ENCODE data around the gene PRR5L.

PRR5L gene

DNA sequence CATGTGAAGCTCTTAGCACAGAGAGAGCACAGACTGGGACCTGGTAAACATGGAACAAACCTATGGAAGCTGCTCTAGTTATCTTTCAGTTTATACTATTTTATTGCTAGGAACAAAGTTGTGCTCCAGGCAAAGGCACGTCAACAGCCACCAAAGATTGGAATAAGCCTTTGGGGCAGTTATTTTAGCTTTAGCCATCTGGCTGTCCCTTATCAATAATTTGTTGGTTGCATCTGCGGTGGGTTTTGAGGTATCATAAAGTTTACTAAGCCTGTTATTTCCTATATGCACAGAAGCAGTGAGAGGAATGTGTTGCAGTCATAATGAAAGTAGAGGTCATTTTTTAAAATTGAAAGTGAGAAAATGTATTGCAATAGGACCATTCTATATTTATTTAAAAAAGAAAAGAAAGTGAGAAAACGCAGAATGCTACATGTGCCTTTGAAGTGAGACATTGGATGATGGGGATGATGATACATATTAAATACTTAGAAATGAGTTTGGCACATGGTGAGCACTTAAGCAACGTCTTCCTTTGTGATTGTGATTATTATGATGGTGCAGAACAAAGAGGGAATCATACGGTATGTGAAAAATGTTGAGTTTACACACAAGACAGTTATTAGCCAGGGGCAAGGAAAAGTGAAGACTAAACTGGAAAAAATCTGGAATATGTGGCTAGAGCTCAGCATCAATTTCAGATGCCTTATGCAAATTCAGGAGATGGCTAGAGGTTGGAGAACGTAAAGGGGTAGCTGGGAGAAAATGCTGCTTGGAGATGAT is 58.3 kb downstream of the PRR5L start:
- Histone ChIP-seq H3K4me3 (ENCODE audit: low read depth, low read length) (no peak overlapping the region), H3K27ac (peak overlapping the region; percentile 2)

DNA sequence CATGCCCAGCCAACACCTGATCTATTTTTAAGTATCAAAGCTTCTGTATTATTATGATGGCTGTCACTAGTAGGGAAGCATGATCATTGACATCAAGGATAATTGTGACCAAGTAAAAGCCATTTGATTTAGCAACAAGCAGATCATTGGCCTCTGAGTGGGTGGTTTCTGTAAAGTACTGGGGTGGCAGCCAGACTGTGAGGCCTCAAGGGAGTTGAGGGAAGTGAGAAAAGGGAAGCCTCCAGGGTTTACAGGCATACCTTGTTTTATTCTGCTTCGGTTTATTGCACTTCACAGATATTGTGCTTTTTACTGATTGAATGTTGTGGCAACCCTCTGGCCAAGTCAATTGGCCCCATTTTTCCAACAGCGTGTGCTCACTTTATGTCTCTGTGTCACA is 60.1 kb downstream of the PRR5L start:
- in situ Hi-C loops (cut with HindIII; ENCODE audit: low pct_ligation_motif_present, low sequenced_read_pairs): no loop called here
- H3K27me3 ChIP-seq (replicated peaks): no peaks in the 10 kb centered on the region
- H3K36me3 ChIP-seq (replicated peaks): no peaks in the 10 kb centered on the region
- no peak overlapping the region for H3K4me3 ChIP-seq (ENCODE audit: low read depth, low read length)
- DNase-seq: no peak
- TF ChIP-seq, protein P1, sequence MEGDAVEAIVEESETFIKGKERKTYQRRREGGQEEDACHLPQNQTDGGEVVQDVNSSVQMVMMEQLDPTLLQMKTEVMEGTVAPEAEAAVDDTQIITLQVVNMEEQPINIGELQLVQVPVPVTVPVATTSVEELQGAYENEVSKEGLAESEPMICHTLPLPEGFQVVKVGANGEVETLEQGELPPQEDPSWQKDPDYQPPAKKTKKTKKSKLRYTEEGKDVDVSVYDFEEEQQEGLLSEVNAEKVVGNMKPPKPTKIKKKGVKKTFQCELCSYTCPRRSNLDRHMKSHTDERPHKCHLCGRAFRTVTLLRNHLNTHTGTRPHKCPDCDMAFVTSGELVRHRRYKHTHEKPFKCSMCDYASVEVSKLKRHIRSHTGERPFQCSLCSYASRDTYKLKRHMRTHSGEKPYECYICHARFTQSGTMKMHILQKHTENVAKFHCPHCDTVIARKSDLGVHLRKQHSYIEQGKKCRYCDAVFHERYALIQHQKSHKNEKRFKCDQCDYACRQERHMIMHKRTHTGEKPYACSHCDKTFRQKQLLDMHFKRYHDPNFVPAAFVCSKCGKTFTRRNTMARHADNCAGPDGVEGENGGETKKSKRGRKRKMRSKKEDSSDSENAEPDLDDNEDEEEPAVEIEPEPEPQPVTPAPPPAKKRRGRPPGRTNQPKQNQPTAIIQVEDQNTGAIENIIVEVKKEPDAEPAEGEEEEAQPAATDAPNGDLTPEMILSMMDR (IDR thresholded peaks at IDR 0.05; ENCODE audit: low read depth, low read length, missing control alignments): no peak
- no peak overlapping the region for H3K27ac ChIP-seq

More for the DNA sequence above, 58.3 kb downstream of the PRR5L start:
- no peaks in the 10 kb centered on the region for H3K36me3 ChIP-seq (replicated peaks)
- TF ChIP-seq, protein P1 (IDR thresholded peaks at IDR 0.05; ENCODE audit: low read depth, low read length, missing control alignments): no peak
- DNase-seq: no peak
- no peaks in the 10 kb centered on the region for H3K27me3 ChIP-seq (replicated peaks)
- in situ Hi-C loops (cut with HindIII; ENCODE audit: low pct_ligation_motif_present, low sequenced_read_pairs): no loop called here

DNA sequence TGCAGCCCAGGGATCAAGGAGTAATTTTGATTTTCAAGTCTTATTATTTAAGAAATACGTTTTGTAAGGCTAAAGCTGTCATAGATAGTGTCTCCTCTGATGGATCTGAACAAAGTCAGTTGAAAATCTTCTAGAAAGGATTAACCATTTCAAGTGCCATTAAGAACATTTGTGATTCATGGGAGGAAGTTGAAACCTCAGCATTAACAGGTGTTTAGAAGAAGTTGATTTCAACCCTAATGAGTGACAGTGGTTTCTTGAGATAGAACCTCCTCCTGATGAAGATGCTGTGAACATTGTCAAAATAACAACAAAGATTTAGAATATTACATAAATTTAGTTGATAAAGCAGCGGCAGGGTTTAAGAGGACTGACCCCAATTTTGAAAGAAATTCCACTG is 61.7 kb downstream of the PRR5L start:
- no peak for DNase-seq
- H3K4me3 ChIP-seq (ENCODE audit: low read depth, low read length): no peak overlapping the region

DNA sequence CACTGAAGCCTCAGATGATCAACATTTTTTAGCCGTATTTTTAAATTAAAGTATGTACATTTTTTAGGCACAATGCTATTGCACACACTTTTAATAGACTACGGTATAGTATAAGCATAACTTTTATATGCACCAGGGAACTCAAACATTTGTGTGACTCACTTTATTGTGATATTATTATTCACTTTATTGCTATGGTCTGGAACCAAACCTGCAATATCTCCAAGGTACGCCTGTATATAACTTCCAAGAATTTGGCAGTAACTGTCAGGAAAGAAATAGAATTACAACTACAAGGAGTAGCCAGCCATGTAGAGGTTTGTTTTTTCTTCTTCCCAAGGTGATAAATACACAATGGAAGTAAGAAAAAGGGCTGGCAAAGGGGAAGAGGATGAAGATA is 62.3 kb downstream of the PRR5L start:
- Histone ChIP-seq H3K27me3 (replicated peaks) (no peaks in the 10 kb centered on the region), H3K36me3 (replicated peaks) (no peaks in the 10 kb centered on the region), H3K4me3 (ENCODE audit: low read depth, low read length) (no peak overlapping the region), H3K27ac (no peak overlapping the region)
- DNase-seq: no peak
- in situ Hi-C loops (cut with HindIII; ENCODE audit: low pct_ligation_motif_present, low sequenced_read_pairs): no loop called here
- TF ChIP-seq, protein P1 (IDR thresholded peaks at IDR 0.05; ENCODE audit: low read depth, low read length, missing control alignments): no peak

More for the DNA sequence above, 61.7 kb downstream of the PRR5L start:
- TF ChIP-seq, protein P1 (IDR thresholded peaks at IDR 0.05; ENCODE audit: low read depth, low read length, missing control alignments): no peak
- no peak overlapping the region for H3K27ac ChIP-seq
- H3K36me3 ChIP-seq (replicated peaks): no peaks in the 10 kb centered on the region
- in situ Hi-C loops (cut with HindIII; ENCODE audit: low pct_ligation_motif_present, low sequenced_read_pairs): no loop called here
- no peaks in the 10 kb centered on the region for H3K27me3 ChIP-seq (replicated peaks)

DNA sequence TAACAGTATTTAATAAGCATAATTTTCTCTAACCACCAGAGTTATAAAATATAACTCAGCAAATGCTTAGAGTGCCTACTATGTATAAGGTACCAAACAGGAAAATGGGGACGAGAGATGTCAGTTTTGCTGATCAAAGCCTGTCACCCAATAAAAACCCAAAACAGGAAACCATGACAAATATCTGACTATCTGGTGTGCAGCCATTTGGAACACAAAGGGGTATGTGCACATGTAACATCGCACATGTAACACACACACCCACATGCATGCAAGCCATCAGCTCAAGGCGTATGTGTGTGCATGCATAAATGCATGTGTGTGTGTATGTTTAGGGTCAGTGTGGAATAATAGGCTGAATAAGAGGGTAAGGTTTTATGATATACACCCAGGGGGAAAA is 64.2 kb downstream of the PRR5L start:
- TF ChIP-seq, protein P1 (IDR thresholded peaks at IDR 0.05; ENCODE audit: low read depth, low read length, missing control alignments): no peak
- Histone ChIP-seq H3K27ac (no peak overlapping the region), H3K4me3 (ENCODE audit: low read depth, low read length) (no peak overlapping the region), H3K36me3 (replicated peaks) (no peaks in the 10 kb centered on the region), H3K27me3 (replicated peaks) (no peaks in the 10 kb centered on the region)
- DNase-seq: no peak
- in situ Hi-C loops (cut with HindIII; ENCODE audit: low pct_ligation_motif_present, low sequenced_read_pairs): no loop called here

Measured in brain microvascular endothelial cell (primary cell).